GM12892 (cell line): ENCODE results near the gene SLC22A3.

Experiments
- POLR2A ChIP-seq: IDR thresholded peaks from 2 replicates; pipeline ENCODE4 v1.6.1; 2011; ENCODE audit warnings: low read depth, low read length, control low read depth
- POLR2AphosphoS5 ChIP-seq: IDR thresholded peaks from 2 replicates; pipeline ENCODE4 v1.6.1; 2011; ENCODE audit warnings: low read depth, low read length, control low read depth

DNA sequence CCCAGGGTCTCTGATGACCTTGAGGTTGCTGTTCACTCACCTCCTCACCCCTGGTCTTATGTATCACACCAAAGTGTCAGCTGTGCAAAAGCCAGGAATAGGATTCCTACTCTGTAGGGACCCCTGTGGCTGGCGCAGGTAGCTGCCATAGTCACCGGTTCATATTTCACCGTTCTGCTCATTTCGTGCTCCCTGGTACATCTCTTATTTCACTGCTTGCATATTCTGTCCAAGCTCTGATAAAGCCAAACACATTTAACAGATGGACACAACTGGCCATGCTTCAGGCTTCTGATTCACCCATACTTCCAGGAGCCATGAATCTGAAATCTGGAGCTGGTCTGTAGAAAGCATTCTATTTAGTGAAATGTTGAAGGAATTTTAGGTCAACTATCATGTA lies 20.5 kb downstream of the SLC22A3 start:
- TF ChIP-seq POLR2A (no peak), POLR2AphosphoS5 (no peak)
